Measurements from ENCODE around the gene SP4. TPM values are rescaled to one million over a fixed set of nuclear protein-coding genes. Genes with fewer than 3 reads are reported as not detected.
"Not testable (repeated sequence)": the region's sequence is repeated elsewhere in the genome, so short reads cannot be mapped to it uniquely, and the experiment has no call there.

SP4 gene
- polyA plus RNA-seq, 4 donors: 13.5 to 19.2 (median 15.9) TPM

GRCh38 chr7:21508538-21508937, 80.7 kb downstream of the SP4 start:
- DNase-seq (ENCODE audit: low read depth in 4 of 4, low spot score in 3 of 4): no peak

- no peak for DNase-seq (ENCODE audit: low read depth in 4 of 4, low spot score in 3 of 4)
Measured at GRCh38 chr7:21514062-21514461, 86.2 kb downstream of the SP4 start.

GRCh38 chr7:21524680-21525079, 96.8 kb downstream of the SP4 start:
- DNase-seq (ENCODE audit: low read depth in 4 of 4, low spot score in 3 of 4): no peak

- DNase-seq (ENCODE audit: low read depth in 4 of 4, low spot score in 3 of 4): no peak
Measured at GRCh38 chr7:21526007-21526406, 98.1 kb downstream of the SP4 start.

GRCh38 chr7:21526448-21526847, 98.6 kb downstream of the SP4 start:
- DNase-seq (ENCODE audit: low read depth in 4 of 4, low spot score in 3 of 4): no peak

GRCh38 chr7:21532485-21532884, 104.6 kb downstream of the SP4 start:
- not testable (repeated sequence) for DNase-seq (ENCODE audit: low read depth in 4 of 4, low spot score in 3 of 4)

GRCh38 chr7:21533646-21534045, 105.8 kb downstream of the SP4 start:
- DNase-seq (ENCODE audit: low read depth in 4 of 4, low spot score in 3 of 4): not testable (repeated sequence)

- DNase-seq (ENCODE audit: low read depth in 4 of 4, low spot score in 3 of 4): not testable (repeated sequence)
Measured at GRCh38 chr7:21536445-21537118, 108.7 kb downstream of the SP4 start.

- no peak for DNase-seq (ENCODE audit: low read depth in 4 of 4, low spot score in 3 of 4)
Measured at GRCh38 chr7:21538936-21539495, 111.1 kb downstream of the SP4 start.

- DNase-seq (ENCODE audit: low read depth in 4 of 4, low spot score in 3 of 4): no peak
Measured at GRCh38 chr7:21542891-21543527, 115.1 kb downstream of the SP4 start, which contains the start of gene DNAH11. Gene DNAH11 (plus strand): TSS chr7:21543039. CDS start chr7:21543246, 207 bp downstream.

GRCh38 chr7:21543528-21544302, 115.8 kb downstream of the SP4 start:
- no peak for DNase-seq (ENCODE audit: low read depth in 4 of 4, low spot score in 3 of 4)

GRCh38 chr7:21544303-21544656, 116.4 kb downstream of the SP4 start:
- no peak for DNase-seq (ENCODE audit: low read depth in 4 of 4, low spot score in 3 of 4)

- DNase-seq (ENCODE audit: low read depth in 4 of 4, low spot score in 3 of 4): no peak
Measured at GRCh38 chr7:21544715-21545114, 116.8 kb downstream of the SP4 start.

GRCh38 chr7:21547501-21547900, 119.6 kb downstream of the SP4 start:
- DNase-seq (ENCODE audit: low read depth in 4 of 4, low spot score in 3 of 4): no peak

GRCh38 chr7:21548491-21548890, 120.6 kb downstream of the SP4 start:
- no peak for DNase-seq (ENCODE audit: low read depth in 4 of 4, low spot score in 3 of 4)

GRCh38 chr7:21550076-21550475, 122.2 kb downstream of the SP4 start:
- DNase-seq (ENCODE audit: low read depth in 4 of 4, low spot score in 3 of 4): no peak

- DNase-seq (ENCODE audit: low read depth in 4 of 4, low spot score in 3 of 4): no peak
Measured at GRCh38 chr7:21550821-21551531, 123.1 kb downstream of the SP4 start.

GRCh38 chr7:21562385-21562784, 134.5 kb downstream of the SP4 start:
- DNase-seq (ENCODE audit: low read depth in 4 of 4, low spot score in 3 of 4): no peak

Measured in left renal pelvis (tissue), 4 donors.